Testis (tissue), 2 donors: ENCODE measurements around the gene WNT8A.

Experiments
- POLR2A ChIP-seq: fragments of 450-650 bp; IDR thresholded peaks from one replicate; pipeline ENCODE4 v1.6.1; 2017; ENCODE audit warnings: antibody characterized with exemption, mild to moderate bottlenecking, moderate library complexity
- TF ChIP-seq, protein P1 (sequence below), 3 experiments: fragments of 450-650 bp in 2 of 3; fragments of 200-600 bp in 1 of 3; sonication (generic) in 1 of 3; IDR thresholded peaks; one replicate each; pipeline ENCODE4 v1.5.1; 2016 to 2019; ENCODE audit warnings: antibody characterized with exemption in 3 of 3, mild to moderate bottlenecking in 2 of 3, moderate library complexity in 1 of 3

DNA sequence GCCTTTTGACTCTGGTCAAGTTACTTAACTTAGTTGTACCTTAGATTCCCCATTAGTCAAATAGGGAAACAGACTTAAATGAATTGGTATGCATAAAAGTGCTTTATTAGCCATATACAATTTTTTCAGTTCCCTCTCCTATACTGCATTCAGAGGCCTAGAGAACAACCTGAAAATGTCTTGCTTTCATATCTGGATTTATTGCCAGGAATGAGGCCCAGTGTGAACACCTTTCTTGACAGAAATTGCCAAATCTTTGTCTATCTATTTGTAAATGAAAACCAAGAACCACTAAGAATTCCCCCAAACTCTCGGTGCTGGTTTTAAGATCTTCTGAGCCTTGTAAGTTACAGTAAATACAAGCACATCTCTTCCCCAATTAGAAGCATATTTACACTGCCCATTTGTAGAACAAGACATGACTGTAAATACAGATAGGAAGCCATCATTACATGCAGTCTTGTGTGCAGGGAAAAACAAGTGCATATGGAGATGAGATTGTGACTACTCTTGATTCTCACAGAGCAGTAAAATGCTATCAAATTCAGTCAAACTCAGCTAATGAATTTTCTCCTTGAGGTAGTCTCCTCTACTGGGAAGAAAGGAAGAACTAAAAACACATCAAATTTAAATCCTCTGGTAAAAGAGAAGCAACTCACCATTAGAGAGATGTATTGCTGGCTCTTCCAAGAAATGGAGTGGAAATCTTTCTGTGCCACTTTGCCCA is 45.8 kb upstream of the WNT8A start:
- TF ChIP-seq POLR2A, result no peak
- TF ChIP-seq, protein P1, sequence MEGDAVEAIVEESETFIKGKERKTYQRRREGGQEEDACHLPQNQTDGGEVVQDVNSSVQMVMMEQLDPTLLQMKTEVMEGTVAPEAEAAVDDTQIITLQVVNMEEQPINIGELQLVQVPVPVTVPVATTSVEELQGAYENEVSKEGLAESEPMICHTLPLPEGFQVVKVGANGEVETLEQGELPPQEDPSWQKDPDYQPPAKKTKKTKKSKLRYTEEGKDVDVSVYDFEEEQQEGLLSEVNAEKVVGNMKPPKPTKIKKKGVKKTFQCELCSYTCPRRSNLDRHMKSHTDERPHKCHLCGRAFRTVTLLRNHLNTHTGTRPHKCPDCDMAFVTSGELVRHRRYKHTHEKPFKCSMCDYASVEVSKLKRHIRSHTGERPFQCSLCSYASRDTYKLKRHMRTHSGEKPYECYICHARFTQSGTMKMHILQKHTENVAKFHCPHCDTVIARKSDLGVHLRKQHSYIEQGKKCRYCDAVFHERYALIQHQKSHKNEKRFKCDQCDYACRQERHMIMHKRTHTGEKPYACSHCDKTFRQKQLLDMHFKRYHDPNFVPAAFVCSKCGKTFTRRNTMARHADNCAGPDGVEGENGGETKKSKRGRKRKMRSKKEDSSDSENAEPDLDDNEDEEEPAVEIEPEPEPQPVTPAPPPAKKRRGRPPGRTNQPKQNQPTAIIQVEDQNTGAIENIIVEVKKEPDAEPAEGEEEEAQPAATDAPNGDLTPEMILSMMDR (IDR thresholded peaks at IDR 0.05), result no peak
